IPS-18a (cell line): ENCODE measurements around the gene RBMS1.
"Not testable (repeated sequence)": the region's sequence is repeated elsewhere in the genome, so short reads cannot be mapped to it uniquely, and the experiment has no call there.

Experiments used
- H3K27ac ChIP-seq: one replicate; pipeline ENCODE4 v1.5.1; 2013; ENCODE audit warnings: low read length
- H3K27me3 ChIP-seq: one replicate; pipeline ENCODE4 v1.6.1; 2013; ENCODE audit warnings: mild to moderate bottlenecking, low read length; ENCODE audit not compliant: control insufficient read depth, insufficient read depth
- H3K36me3 ChIP-seq: one replicate; pipeline ENCODE4 v1.6.1; 2013; ENCODE audit warnings: low read depth, low read length; ENCODE audit not compliant: control insufficient read depth
- H3K4me1 ChIP-seq: one replicate; pipeline ENCODE4 v1.6.1; 2013; ENCODE audit warnings: low read depth, low read length; ENCODE audit not compliant: control insufficient read depth
- H3K4me3 ChIP-seq: one replicate; pipeline ENCODE4 v1.5.1; 2013; ENCODE audit warnings: low read length
- H3K9ac ChIP-seq: one replicate; pipeline ENCODE4 v1.6.1; 2013; ENCODE audit warnings: mild to moderate bottlenecking, low read length, moderate library complexity
- H3K9me3 ChIP-seq: one replicate; pipeline ENCODE4 v1.6.1; 2013; ENCODE audit warnings: low read depth, low read length; ENCODE audit not compliant: control insufficient read depth

Gene RBMS1

GRCh38 chr2:160372010-160372356, 121.6 kb downstream of the RBMS1 start:
- no peaks in the 10 kb centered on the region for H3K36me3 ChIP-seq
- H3K9ac ChIP-seq: no peak overlapping the region
- no peaks in the 10 kb centered on the region for H3K27me3 ChIP-seq
- no peaks in the 10 kb centered on the region for H3K9me3 ChIP-seq
- H3K4me3 ChIP-seq: no peak overlapping the region
- peaks cover 36% of the 10 kb centered on the region for H3K4me1 ChIP-seq
- H3K27ac ChIP-seq: no peak overlapping the region

- Histone ChIP-seq H3K9ac (no peak overlapping the region), H3K27ac (no peak overlapping the region), H3K4me1 (peaks cover 39% of the 10 kb centered on the region), H3K36me3 (no peaks in the 10 kb centered on the region), H3K27me3 (no peaks in the 10 kb centered on the region), H3K9me3 (no peaks in the 10 kb centered on the region), H3K4me3 (no peak overlapping the region)
Observed at GRCh38 chr2:160371251-160372009, 122.2 kb downstream of the RBMS1 start.

GRCh38 chr2:160368988-160369930, 124.3 kb downstream of the RBMS1 start:
- Histone ChIP-seq H3K4me1 (peaks cover 27% of the 10 kb centered on the region), H3K27me3 (no peaks in the 10 kb centered on the region)

GRCh38 chr2:160367887-160368286, 125.7 kb downstream of the RBMS1 start:
- Histone ChIP-seq H3K27me3 (no peaks in the 10 kb centered on the region), H3K4me1 (peaks cover 22% of the 10 kb centered on the region), H3K9me3 (no peaks in the 10 kb centered on the region), H3K27ac (peak overlapping the region; percentile 21), H3K36me3 (no peaks in the 10 kb centered on the region), H3K4me3 (no peak overlapping the region), H3K9ac (no peak overlapping the region)

More at GRCh38 chr2:160368988-160369930, 124.3 kb downstream of the RBMS1 start:
- no peaks in the 10 kb centered on the region for H3K9me3 ChIP-seq
- no peak overlapping the region for H3K9ac ChIP-seq
- H3K36me3 ChIP-seq: no peaks in the 10 kb centered on the region
- no peak overlapping the region for H3K27ac ChIP-seq
- no peak overlapping the region for H3K4me3 ChIP-seq

GRCh38 chr2:160367139-160367538, 126.5 kb downstream of the RBMS1 start:
- not testable (repeated sequence) for H3K9ac ChIP-seq, H3K9me3 ChIP-seq, H3K27ac ChIP-seq, H3K27me3 ChIP-seq, H3K4me3 ChIP-seq, H3K36me3 ChIP-seq
- H3K4me1 ChIP-seq: peaks cover 20% of the 10 kb centered on the region

GRCh38 chr2:160366474-160366873, 127.1 kb downstream of the RBMS1 start:
- Histone ChIP-seq H3K27me3 (no peaks in the 10 kb centered on the region), H3K27ac (no peak overlapping the region), H3K4me3 (no peak overlapping the region)

GRCh38 chr2:160365716-160366367, 127.8 kb downstream of the RBMS1 start:
- Histone ChIP-seq H3K36me3 (no peaks in the 10 kb centered on the region), H3K27ac (no peak overlapping the region), H3K4me1 (peaks cover 17% of the 10 kb centered on the region)

More at GRCh38 chr2:160366474-160366873, 127.1 kb downstream of the RBMS1 start:
- Histone ChIP-seq H3K4me1 (peaks cover 17% of the 10 kb centered on the region), H3K9me3 (no peaks in the 10 kb centered on the region), H3K36me3 (no peaks in the 10 kb centered on the region), H3K9ac (no peak overlapping the region)

GRCh38 chr2:160364364-160364763, 129.2 kb downstream of the RBMS1 start:
- no peak overlapping the region for H3K27ac ChIP-seq
- no peak overlapping the region for H3K4me3 ChIP-seq
- no peaks in the 10 kb centered on the region for H3K36me3 ChIP-seq
- no peaks in the 10 kb centered on the region for H3K9me3 ChIP-seq
- H3K9ac ChIP-seq: no peak overlapping the region
- peaks cover 25% of the 10 kb centered on the region for H3K4me1 ChIP-seq
- H3K27me3 ChIP-seq: no peaks in the 10 kb centered on the region

More at GRCh38 chr2:160365716-160366367, 127.8 kb downstream of the RBMS1 start:
- H3K9me3 ChIP-seq: no peaks in the 10 kb centered on the region
- no peak overlapping the region for H3K9ac ChIP-seq
- no peaks in the 10 kb centered on the region for H3K27me3 ChIP-seq
- H3K4me3 ChIP-seq: no peak overlapping the region

- H3K27ac ChIP-seq: no peak overlapping the region
- H3K27me3 ChIP-seq: no peaks in the 10 kb centered on the region
- H3K4me3 ChIP-seq: no peak overlapping the region
- no peaks in the 10 kb centered on the region for H3K36me3 ChIP-seq
- H3K9me3 ChIP-seq: no peaks in the 10 kb centered on the region
- H3K4me1 ChIP-seq: peaks cover 29% of the 10 kb centered on the region
- no peak overlapping the region for H3K9ac ChIP-seq
Observed at GRCh38 chr2:160363961-160364360, 129.6 kb downstream of the RBMS1 start.

GRCh38 chr2:160363055-160363454, 130.6 kb downstream of the RBMS1 start:
- no peak overlapping the region for H3K4me3 ChIP-seq
- no peaks in the 10 kb centered on the region for H3K36me3 ChIP-seq
- H3K9ac ChIP-seq: no peak overlapping the region
- H3K27ac ChIP-seq: no peak overlapping the region
- no peaks in the 10 kb centered on the region for H3K9me3 ChIP-seq
- H3K27me3 ChIP-seq: no peaks in the 10 kb centered on the region
- H3K4me1 ChIP-seq: peaks cover 28% of the 10 kb centered on the region

GRCh38 chr2:160362541-160362940, 131.1 kb downstream of the RBMS1 start:
- H3K9ac ChIP-seq: no peak overlapping the region
- H3K4me1 ChIP-seq: peaks cover 23% of the 10 kb centered on the region
- H3K4me3 ChIP-seq: no peak overlapping the region
- no peak overlapping the region for H3K27ac ChIP-seq
- no peaks in the 10 kb centered on the region for H3K36me3 ChIP-seq
- H3K27me3 ChIP-seq: no peaks in the 10 kb centered on the region
- H3K9me3 ChIP-seq: no peaks in the 10 kb centered on the region
